Measurements from ENCODE around the gene CDH15.
A peak's percentile ranks its signal among the peaks of the same experiment; 100 is the strongest.

Gene CDH15, protein sequence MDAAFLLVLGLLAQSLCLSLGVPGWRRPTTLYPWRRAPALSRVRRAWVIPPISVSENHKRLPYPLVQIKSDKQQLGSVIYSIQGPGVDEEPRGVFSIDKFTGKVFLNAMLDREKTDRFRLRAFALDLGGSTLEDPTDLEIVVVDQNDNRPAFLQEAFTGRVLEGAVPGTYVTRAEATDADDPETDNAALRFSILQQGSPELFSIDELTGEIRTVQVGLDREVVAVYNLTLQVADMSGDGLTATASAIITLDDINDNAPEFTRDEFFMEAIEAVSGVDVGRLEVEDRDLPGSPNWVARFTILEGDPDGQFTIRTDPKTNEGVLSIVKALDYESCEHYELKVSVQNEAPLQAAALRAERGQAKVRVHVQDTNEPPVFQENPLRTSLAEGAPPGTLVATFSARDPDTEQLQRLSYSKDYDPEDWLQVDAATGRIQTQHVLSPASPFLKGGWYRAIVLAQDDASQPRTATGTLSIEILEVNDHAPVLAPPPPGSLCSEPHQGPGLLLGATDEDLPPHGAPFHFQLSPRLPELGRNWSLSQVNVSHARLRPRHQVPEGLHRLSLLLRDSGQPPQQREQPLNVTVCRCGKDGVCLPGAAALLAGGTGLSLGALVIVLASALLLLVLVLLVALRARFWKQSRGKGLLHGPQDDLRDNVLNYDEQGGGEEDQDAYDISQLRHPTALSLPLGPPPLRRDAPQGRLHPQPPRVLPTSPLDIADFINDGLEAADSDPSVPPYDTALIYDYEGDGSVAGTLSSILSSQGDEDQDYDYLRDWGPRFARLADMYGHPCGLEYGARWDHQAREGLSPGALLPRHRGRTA

GRCh38 chr16:89171216-89172170, at the start of gene CDH15:
Gene CDH15 (plus strand): TSS chr16:89171748. CDS start chr16:89171832, 84 bp downstream.
- DNase-seq = peak; percentile 95

- peak; percentile 63 for DNase-seq
Measured at GRCh38 chr16:89122322-89122851, 49.2 kb upstream of the CDH15 start.

DNA sequence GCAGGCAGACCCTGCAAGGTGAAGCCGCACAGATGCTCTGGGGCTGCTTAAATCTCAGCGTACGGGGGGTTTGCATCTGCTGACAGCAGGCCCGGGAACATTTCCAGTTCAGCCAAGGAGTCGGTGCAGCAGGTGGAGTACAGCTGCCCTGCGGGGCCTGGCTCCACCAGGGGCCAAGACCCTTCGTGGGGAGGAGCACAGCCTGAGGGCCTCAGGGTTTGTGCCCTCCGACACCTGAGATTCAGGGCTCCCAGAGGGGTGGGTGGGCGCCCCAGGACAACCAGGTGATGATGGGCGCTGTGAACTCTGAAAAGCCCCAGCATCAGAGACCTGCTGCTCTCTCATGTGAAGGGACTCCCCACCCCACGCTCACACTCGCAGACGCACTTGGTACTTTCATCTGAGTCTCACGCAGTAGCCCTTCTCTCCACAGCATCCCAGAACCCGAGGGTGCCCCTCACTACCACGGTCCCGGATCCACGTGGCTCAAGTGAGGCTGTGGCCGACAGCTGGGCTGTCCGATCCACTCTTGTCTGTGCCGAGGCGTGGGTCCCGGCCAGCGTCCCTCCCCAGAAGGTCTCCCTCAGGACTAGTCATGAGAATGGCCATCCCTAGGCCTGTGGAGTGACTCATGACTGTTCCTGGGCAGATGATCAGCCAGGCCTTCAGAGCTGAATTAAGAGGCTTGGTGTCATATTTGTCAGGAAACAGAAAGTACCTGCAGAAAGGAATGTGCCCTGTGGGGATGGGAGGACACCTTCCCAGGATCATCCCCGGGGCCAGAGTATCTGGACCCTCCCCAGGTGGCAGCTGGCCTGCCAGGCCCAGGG, 48.3 kb upstream of the CDH15 start:
- peak; percentile 13 for DNase-seq

DNA sequence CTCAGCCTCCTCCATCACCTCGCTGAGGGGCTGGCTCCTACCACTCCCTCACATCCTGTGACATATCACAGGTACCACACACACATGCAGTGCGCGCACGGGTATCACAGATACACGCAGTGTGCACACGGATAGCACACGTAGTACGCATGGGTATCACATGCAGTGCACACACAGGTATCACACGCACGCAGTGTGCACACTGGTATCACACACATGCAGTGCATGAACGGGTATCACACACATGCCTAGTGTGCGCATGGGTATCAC, 47.8 kb upstream of the CDH15 start:
- peak; percentile 11 for DNase-seq

DNA sequence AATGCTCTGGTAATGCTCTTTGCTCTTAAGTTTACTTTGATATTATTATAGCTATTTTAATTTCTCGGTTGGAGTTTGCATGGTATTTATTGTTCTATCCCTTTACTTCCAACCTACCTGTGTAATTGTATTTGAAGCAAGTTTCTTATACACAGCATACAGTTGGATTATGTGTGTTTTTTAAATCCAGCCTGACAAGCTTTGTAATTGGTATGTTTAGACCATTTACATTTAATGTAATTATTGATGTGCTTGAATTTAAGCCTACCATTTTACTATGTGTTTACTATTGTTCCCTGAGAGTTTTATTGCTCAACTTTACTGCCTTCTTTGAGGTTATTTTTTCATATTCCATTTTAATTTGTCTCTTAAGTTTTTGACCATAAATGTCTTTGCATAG, 42.2 kb upstream of the CDH15 start:
- no peak for DNase-seq

DNA sequence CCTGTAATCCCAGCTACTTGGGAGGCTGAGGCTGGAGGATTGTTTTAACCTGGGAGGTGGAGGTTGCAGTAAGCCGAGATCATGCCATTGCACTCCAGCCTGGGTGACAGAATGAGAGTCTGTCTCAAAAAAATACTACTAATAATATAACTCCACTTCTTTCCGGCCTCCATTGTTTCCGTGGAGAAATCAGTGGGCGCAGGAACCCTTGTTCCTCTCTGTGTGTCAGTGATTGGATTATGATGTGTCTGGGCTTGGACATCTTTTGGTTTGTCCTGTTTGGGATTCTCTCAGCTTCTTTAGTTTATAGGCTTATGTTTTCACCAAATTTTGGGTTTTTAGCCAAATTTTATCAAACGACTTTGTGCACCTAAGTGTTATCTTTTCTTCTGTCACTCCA, 41.1 kb upstream of the CDH15 start:
- no peak for DNase-seq

DNA sequence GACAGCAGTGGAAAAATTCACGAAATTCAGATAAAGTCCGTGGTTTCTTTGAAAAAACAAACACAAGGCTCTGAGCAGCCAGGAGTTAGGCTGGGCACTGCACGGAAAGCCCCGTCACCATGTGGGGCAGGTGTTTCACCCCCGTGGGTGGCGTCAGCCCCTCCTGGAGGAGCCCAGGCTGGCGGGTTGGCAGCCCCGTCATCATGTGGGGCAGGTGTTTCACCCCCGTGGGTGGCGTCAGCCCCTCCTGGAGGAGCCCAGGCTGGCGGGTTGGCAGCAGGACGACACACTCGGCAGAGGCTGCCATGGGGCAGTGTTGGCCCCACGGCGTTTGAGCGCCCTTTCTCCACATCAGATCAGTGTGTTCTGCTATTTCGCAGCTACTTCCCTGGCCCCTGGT, 39.8 kb upstream of the CDH15 start:
- no peak for DNase-seq

DNA sequence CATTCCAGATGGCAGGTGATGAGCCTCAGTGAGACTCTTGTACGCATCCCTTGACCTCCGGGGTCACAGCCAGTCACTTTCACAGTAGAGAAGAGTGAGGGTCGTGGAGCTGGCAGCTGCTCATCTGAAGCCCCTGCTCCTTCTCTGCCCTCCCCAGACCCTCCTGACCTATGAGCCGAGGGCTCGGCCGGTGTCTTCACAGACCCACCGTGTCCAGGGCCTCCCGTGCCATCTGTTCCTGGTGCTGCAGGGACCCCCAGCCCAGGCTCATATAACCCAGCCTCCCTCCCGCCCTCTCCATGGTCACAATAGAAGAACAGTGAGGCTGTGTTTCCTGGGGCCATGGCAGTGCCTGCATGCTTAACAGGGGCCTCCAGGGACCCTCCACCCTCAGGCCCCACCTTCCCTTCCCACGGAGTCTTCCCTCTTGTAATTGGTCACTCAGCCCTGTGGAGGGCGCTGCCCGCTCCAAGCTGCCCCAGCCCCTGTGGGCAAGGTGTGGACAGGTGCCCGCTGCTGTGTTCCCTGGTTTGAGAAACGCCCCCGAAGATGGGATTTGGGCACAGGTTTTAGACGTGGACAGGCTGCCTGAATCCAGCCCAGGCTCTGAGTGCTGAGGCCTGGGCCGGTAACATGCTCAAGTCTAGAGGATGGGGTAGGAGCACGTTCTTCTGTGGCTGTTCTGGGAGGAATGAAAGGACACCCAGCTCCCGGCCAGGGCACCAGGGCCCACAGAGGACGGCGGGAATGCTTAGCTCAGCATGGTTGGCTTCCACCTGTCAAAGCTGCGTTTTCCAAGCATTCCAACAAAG, 39.1 kb upstream of the CDH15 start:
- DNase-seq = no peak

DNA sequence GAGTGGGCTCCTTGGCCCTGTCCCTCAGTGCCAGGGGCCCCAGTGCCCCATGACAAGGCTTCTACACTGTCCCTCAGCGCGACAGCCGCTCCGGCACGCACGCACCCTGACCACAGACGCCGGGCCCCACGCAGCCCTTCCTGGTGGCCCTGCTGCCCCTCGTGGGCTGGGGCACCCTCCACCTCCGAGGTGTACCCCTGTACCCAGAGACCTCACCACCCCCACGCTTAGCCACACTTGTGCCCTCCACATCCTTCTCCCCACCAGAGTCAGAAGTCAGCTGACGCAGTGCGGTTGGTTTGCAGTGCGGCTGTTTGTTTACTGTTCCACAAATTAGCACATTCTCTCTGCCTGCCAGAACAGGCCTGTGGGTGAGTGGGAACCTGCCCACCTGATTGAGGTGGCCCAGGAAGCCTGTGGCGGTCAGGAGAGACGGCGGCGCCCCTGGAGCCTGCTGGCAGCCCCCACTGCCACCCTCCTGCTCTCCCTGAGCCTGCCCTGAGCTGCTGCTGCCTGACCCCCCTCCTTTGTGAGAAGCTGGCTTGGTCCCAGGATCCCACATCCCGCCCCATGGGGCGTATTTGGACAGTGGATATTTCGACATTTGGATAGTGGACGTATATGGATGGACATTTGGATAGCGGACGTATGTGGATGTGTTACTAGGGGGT, 38.0 kb upstream of the CDH15 start:
- DNase-seq = no peak

DNA sequence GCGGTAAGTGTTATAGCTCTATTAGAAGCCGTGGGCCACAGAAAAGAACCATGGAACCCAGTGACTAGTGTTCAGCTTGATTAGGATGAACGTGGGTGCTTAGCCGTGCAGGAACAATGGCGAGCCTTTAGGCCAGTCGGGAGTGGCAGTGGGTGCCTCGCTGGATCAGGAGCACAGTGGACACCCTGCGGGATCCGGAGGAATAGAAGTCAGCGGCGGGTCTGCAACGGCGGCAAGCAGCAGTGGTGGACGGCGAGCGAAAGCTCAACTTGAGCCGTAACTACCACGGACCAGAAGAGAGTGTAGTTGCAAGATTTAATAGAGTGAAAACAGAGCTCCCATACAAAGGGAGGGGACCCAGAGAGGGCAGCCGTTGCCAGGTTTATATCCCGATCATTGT, 37.3 kb upstream of the CDH15 start:
- DNase-seq = no peak

- no peak for DNase-seq
Measured at GRCh38 chr16:89135166-89135565, 36.4 kb upstream of the CDH15 start.

- no peak for DNase-seq
Measured at GRCh38 chr16:89135971-89136765, 35.4 kb upstream of the CDH15 start.

- DNase-seq = no peak
Measured at GRCh38 chr16:89136931-89137330, 34.6 kb upstream of the CDH15 start.

DNA sequence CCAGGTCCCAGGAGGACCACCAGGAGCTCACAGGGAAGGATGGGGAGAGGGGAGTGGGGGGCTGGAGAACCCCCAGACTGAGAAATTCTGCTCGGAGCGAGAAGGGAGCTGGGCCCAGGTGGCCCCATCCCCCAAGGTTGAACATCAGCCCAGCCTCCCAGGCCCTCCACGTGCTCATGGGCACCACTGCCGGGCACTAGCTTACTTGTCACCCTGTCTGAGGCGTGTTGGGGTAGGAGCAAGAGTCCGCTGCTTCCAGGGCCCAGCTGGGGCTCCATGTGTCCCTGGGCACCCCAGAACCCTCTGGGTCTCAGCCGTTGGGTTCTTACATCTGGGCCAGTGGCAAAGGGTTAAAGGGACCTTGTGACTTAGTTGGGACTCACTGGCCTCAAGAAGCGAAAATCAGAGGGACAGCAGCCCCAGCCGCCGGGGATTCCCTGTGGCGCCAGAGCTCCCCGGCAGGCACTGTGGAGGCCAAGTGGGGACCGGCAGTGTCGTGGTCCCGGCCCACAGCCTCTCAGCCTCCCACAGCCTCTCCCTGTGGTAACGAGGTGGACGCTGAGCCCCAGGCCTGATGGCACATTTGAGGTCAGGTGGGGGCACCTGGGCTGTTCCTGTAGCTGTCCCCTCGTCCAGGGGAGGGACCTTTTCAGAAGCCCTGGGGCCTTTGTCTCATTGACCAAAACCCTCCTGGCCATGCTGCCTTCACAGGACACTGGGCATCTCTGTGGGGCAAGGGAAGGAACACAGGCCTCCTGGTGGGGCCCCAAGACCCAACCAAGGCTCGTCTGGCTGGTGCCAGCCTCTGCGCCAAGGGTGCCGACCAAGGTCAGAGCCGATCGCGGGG, 33.7 kb upstream of the CDH15 start:
- DNase-seq = no peak

DNA sequence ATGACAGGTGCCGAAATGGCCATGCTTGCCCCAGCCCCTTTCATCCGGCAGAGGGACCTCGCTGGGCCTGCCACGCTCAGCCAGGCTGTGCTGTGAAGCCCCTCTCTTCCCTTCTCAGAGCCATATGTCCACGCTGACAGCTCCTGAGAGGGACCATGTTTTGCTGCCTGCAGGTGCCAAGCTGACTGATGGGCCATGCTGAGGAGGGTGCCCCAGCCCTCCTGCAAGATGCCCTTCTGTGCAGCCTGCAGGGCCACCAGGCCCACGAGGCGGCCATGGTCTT, 33.1 kb upstream of the CDH15 start:
- no peak for DNase-seq

GRCh38 chr16:89138843-89139520, 32.6 kb upstream of the CDH15 start:
- no peak for DNase-seq

GRCh38 chr16:89139907-89140361, 31.6 kb upstream of the CDH15 start:
- DNase-seq = no peak

- no peak for DNase-seq
Measured at GRCh38 chr16:89140401-89140800, 31.1 kb upstream of the CDH15 start.
